ENCODE measurements around the gene POPDC3.

GRCh38 chr6:105202486-105202885 lies 22.7 kb upstream of the POPDC3 start:
- TF ChIP-seq CTCF (IDR thresholded peaks at IDR 0.05) = no peak
- no peak for TF ChIP-seq POLR2A (IDR thresholded peaks at IDR 0.05)
